Measurements from ENCODE around the gene TRH. TPM values are rescaled to one million over a fixed set of nuclear protein-coding genes. Genes with fewer than 3 reads are reported as not detected.

The TRH gene
- total RNA-seq, 2 donors from 2014 or later, result 0.22 to 0.29 TPM

DNA sequence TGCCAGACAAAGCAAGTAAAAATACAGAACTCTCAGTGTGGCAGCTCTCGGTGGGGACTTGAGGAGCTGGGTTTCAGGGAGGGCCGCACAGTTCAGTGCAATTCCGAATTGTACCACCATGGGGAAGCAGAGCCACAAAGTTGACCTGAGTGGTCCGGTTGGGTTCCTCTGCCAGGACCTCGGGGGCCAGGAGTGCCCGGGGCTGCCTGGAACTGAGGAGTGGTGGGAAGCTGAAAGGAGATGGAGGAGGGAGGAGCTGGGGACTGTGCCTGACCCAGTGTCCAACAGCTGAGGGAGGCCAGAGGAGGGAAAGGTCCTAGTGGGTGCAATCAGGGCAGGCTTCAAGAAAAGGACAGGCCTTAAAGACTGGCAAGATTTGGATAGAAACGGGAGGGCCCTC, 32.2 kb upstream of the TRH start:
- 23 to 35% methylated on average over 4 to 7 of the region's 7 CpGs for WGBS, 2 experiments (ENCODE audit: insufficient coverage in 1 of 2, insufficient read length in 1 of 2)
- H3K4me1 ChIP-seq (ENCODE audit: control insufficient read depth, insufficient read depth, low read length), result no peaks in the 10 kb centered on the region
- Mint-ChIP-seq H3K4me1 (peaks cover 2% of the 10 kb centered on the region), H3K27me3 (ENCODE audit: insufficient read depth) (peaks cover 20% of the 10 kb centered on the region), H3K4me3 (no peak overlapping the region), H3K36me3 (ENCODE audit: low read depth) (no peaks in the 10 kb centered on the region), H3K27ac (no peak overlapping the region), H3K9me3 (peaks cover 18% of the 10 kb centered on the region)
- H3K36me3 ChIP-seq (ENCODE audit: control insufficient read depth, insufficient read depth, low read length), result no peaks in the 10 kb centered on the region
- no peak overlapping the region for H3K4me3 ChIP-seq (ENCODE audit: low read length)
- peaks cover 6% of the 10 kb centered on the region for H3K9me3 ChIP-seq (ENCODE audit: control insufficient read depth, low read length)
- H3K27me3 ChIP-seq (ENCODE audit: control insufficient read depth, insufficient read depth, low read length, poor library complexity, severe bottlenecking), result no peaks in the 10 kb centered on the region
- H3K9ac ChIP-seq (ENCODE audit: extremely low read depth, low read length, poor library complexity, severe bottlenecking), result no peak overlapping the region
- TF ChIP-seq, protein P1, sequence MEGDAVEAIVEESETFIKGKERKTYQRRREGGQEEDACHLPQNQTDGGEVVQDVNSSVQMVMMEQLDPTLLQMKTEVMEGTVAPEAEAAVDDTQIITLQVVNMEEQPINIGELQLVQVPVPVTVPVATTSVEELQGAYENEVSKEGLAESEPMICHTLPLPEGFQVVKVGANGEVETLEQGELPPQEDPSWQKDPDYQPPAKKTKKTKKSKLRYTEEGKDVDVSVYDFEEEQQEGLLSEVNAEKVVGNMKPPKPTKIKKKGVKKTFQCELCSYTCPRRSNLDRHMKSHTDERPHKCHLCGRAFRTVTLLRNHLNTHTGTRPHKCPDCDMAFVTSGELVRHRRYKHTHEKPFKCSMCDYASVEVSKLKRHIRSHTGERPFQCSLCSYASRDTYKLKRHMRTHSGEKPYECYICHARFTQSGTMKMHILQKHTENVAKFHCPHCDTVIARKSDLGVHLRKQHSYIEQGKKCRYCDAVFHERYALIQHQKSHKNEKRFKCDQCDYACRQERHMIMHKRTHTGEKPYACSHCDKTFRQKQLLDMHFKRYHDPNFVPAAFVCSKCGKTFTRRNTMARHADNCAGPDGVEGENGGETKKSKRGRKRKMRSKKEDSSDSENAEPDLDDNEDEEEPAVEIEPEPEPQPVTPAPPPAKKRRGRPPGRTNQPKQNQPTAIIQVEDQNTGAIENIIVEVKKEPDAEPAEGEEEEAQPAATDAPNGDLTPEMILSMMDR (conservative IDR thresholded peaks at IDR 0.05), result peak; percentile 91
- DNase-seq, result peak; percentile 96
- H3K27ac ChIP-seq (ENCODE audit: low read depth, low read length), result no peak overlapping the region

DNA sequence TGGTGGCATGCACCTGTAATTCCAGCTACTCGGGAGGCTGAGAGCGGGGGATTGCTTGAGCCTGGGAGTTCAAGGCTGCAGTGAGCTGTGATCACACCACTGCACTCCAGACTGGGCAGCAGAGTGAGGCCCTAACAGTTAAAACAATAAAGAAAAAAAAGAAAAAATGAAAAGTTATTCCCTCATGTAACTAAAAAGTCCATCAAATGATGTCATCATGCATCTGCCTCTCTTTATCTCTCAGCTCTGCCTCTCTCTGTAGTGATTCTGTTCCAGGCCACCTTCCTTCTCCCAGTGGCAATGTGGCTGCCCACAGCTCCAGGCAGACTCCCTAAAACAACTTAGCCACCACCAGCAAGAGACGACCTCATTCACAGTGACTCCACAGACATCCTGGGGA, 31.5 kb upstream of the TRH start:
- H3K27me3 ChIP-seq (ENCODE audit: control insufficient read depth, insufficient read depth, low read length, poor library complexity, severe bottlenecking), result no peaks in the 10 kb centered on the region
- no peak overlapping the region for H3K9ac ChIP-seq (ENCODE audit: extremely low read depth, low read length, poor library complexity, severe bottlenecking)
- no peak for DNase-seq
- no peak overlapping the region for H3K27ac ChIP-seq (ENCODE audit: low read depth, low read length)
- Mint-ChIP-seq H3K36me3 (ENCODE audit: low read depth) (no peaks in the 10 kb centered on the region), H3K9me3 (peaks cover 19% of the 10 kb centered on the region), H3K4me3 (no peak overlapping the region), H3K4me1 (peaks cover 2% of the 10 kb centered on the region), H3K27ac (no peak overlapping the region), H3K27me3 (ENCODE audit: insufficient read depth) (peaks cover 22% of the 10 kb centered on the region)
- H3K4me3 ChIP-seq (ENCODE audit: low read length), result no peak overlapping the region
- peaks cover 7% of the 10 kb centered on the region for H3K9me3 ChIP-seq (ENCODE audit: control insufficient read depth, low read length)
- H3K4me1 ChIP-seq (ENCODE audit: control insufficient read depth, insufficient read depth, low read length), result no peaks in the 10 kb centered on the region
- TF ChIP-seq, protein P1 (conservative IDR thresholded peaks at IDR 0.05), result no peak
- 57 to 92% methylated on average over 1 to 3 of the region's 3 CpGs for WGBS, 2 experiments (ENCODE audit: insufficient coverage in 1 of 2, insufficient read length in 1 of 2)
- no peaks in the 10 kb centered on the region for H3K36me3 ChIP-seq (ENCODE audit: control insufficient read depth, insufficient read depth, low read length)

DNA sequence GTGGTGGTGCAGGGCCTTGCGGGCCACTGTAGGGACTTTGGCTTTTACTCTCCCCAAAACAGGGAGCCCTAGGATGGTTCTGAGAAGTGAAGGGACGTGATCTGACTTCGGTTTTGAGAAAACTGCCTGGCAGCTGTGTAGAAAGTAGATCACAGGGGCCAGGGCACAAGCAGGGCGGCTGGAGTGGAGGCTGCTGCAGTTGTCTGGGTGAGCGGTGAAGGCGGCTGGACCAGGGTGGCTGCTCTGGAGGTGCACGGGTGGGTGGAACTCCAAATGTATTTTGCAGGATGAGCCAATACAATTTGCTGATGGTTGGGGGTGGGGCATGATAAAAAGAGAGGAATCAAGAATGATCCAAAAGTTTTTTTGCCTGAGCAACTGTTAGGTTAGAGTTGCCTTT, 29.8 kb upstream of the TRH start:
- H3K4me1 ChIP-seq (ENCODE audit: control insufficient read depth, insufficient read depth, low read length), result no peaks in the 10 kb centered on the region
- WGBS, 2 experiments (ENCODE audit: insufficient coverage in 1 of 2, insufficient read length in 1 of 2), result 90 to 93% methylated on average over 4 to 7 of the region's 7 CpGs
- DNase-seq, result no peak
- Mint-ChIP-seq H3K27me3 (ENCODE audit: insufficient read depth) (peaks cover 31% of the 10 kb centered on the region), H3K4me1 (peaks cover 2% of the 10 kb centered on the region), H3K36me3 (ENCODE audit: low read depth) (no peaks in the 10 kb centered on the region), H3K27ac (no peak overlapping the region), H3K9me3 (peaks cover 19% of the 10 kb centered on the region), H3K4me3 (no peak overlapping the region)
- TF ChIP-seq, protein P1 (conservative IDR thresholded peaks at IDR 0.05), result no peak
- H3K27ac ChIP-seq (ENCODE audit: low read depth, low read length), result no peak overlapping the region
- H3K9me3 ChIP-seq (ENCODE audit: control insufficient read depth, low read length), result peaks cover 7% of the 10 kb centered on the region
- H3K27me3 ChIP-seq (ENCODE audit: control insufficient read depth, insufficient read depth, low read length, poor library complexity, severe bottlenecking), result no peaks in the 10 kb centered on the region
- no peak overlapping the region for H3K4me3 ChIP-seq (ENCODE audit: low read length)
- no peaks in the 10 kb centered on the region for H3K36me3 ChIP-seq (ENCODE audit: control insufficient read depth, insufficient read depth, low read length)
- no peak overlapping the region for H3K9ac ChIP-seq (ENCODE audit: extremely low read depth, low read length, poor library complexity, severe bottlenecking)
